HEK293 (cell line): ENCODE results near the gene RPL15.

Source experiments
- CTCF ChIP-seq: fragments of 450-650 bp; formaldehyde crosslinking; IDR thresholded peaks from 2 replicates; pipeline ENCODE4 v1.5.1; 2016; ENCODE audit warnings: missing biosample characterization, missing genetic modification characterization
- HOXD13 ChIP-seq: sonication (generic); formaldehyde crosslinking; IDR thresholded peaks from 2 replicates; pipeline ENCODE4 v1.8.0; 2022; ENCODE audit warnings: missing genetic modification reagents, borderline replicate concordance
- ZNF26 ChIP-seq: fragments of 450-650 bp; formaldehyde crosslinking; IDR thresholded peaks from 2 replicates; pipeline ENCODE4 v1.5.1; 2016; ENCODE audit warnings: missing biosample characterization, missing genetic modification characterization
- ZNF280D ChIP-seq: fragments of 450-650 bp; formaldehyde crosslinking; IDR thresholded peaks from 2 replicates; pipeline ENCODE4 v1.5.1; 2016; ENCODE audit warnings: missing biosample characterization, missing genetic modification characterization
- ZNF311 ChIP-seq: fragments of 450-650 bp; formaldehyde crosslinking; IDR thresholded peaks from 2 replicates; pipeline ENCODE4 v1.5.1; 2017; ENCODE audit warnings: missing biosample characterization, missing genetic modification characterization, borderline replicate concordance
- ZNF571 ChIP-seq: fragments of 450-650 bp; formaldehyde crosslinking; IDR thresholded peaks from 2 replicates; pipeline ENCODE4 v1.5.0; 2017; ENCODE audit warnings: missing biosample characterization, missing genetic modification characterization
- ZNF747 ChIP-seq: fragments of 450-650 bp; formaldehyde crosslinking; IDR thresholded peaks from 2 replicates; pipeline ENCODE4 v1.5.1; 2016; ENCODE audit warnings: missing biosample characterization, missing genetic modification characterization

DNA sequence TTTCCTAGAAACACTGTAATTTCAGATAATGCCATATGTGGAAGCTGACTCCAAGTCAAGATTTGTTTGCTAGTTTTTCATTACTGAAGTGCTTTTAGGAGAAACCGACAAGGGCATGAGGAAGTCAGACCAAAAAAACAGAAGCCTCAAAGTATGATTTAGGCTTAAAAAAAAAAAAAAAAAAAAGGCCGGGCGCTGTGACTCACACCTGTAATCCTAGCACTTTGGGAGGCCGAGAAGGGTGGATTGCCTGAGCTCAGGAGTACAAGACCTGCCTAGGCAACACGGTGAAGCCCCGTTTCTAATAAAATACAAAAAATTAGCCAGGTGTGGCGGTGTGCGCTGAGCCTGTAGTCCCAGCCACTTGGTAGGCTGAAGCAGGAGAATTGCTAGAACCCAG, 11.6 kb downstream of the RPL15 start:
- TF ChIP-seq CTCF (tag by site-specific recombination) = no peak
- TF ChIP-seq ZNF311 (tag by site-specific recombination) = no peak
- no peak for TF ChIP-seq ZNF26 (tag by site-specific recombination)
- no peak for TF ChIP-seq ZNF747
- TF ChIP-seq ZNF280D (tag by site-specific recombination) = no peak
- TF ChIP-seq HOXD13 = no peak
- TF ChIP-seq ZNF571 (tag by site-specific recombination) = no peak
